ENCODE data around the gene PNPLA5. TPM values are rescaled to one million over a fixed set of nuclear protein-coding genes. Genes with fewer than 3 reads are reported as not detected.
A peak's percentile ranks its signal among the peaks of the same experiment; 100 is the strongest.
"Not testable (repeated sequence)": the region's sequence is repeated elsewhere in the genome, so short reads cannot be mapped to it uniquely, and the experiment has no call there.

PNPLA5 gene
- total RNA-seq, 1 experiment from 2014 or later = not detected

- DNase-seq (ENCODE audit: low read depth) = no peak
Observed at GRCh38 chr22:43881091-43882061, 10.4 kb downstream of the PNPLA5 start.

- DNase-seq (ENCODE audit: low read depth) = no peak
Observed at GRCh38 chr22:43880541-43880991, 11.2 kb downstream of the PNPLA5 start.

- DNase-seq (ENCODE audit: low read depth) = no peak
Observed at GRCh38 chr22:43879901-43880540, 11.8 kb downstream of the PNPLA5 start.

- DNase-seq (ENCODE audit: low read depth) = no peak
Observed at GRCh38 chr22:43878831-43879550, 12.8 kb downstream of the PNPLA5 start.

- no peak for DNase-seq (ENCODE audit: low read depth)
Observed at GRCh38 chr22:43878079-43878795, 13.6 kb downstream of the PNPLA5 start.

GRCh38 chr22:43876866-43877509 is 14.8 kb downstream of the PNPLA5 start:
- no peak for DNase-seq (ENCODE audit: low read depth)

- DNase-seq (ENCODE audit: low read depth) = no peak
Observed at GRCh38 chr22:43869799-43870198, 22.0 kb downstream of the PNPLA5 start.

GRCh38 chr22:43869001-43869400 is 22.8 kb downstream of the PNPLA5 start:
- not testable (repeated sequence) for DNase-seq (ENCODE audit: low read depth)

- peak; percentile 55 for DNase-seq (ENCODE audit: low read depth)
Observed at GRCh38 chr22:43867839-43868635, 23.8 kb downstream of the PNPLA5 start.

- DNase-seq (ENCODE audit: low read depth) = no peak
Observed at GRCh38 chr22:43862882-43863202, 29.0 kb downstream of the PNPLA5 start.

- no peak for DNase-seq (ENCODE audit: low read depth)
Observed at GRCh38 chr22:43862074-43862881, 29.5 kb downstream of the PNPLA5 start, which contains the start of gene SULT4A1. Gene SULT4A1, minus strand, starts transcription at chr22:43862513. Its CDS starts 131 bp downstream, at chr22:43862382.

GRCh38 chr22:43861529-43861928 is 30.3 kb downstream of the PNPLA5 start:
- DNase-seq (ENCODE audit: low read depth) = no peak

GRCh38 chr22:43860831-43861230 is 31.0 kb downstream of the PNPLA5 start:
- no peak for DNase-seq (ENCODE audit: low read depth)

GRCh38 chr22:43860126-43860525 is 31.7 kb downstream of the PNPLA5 start:
- no peak for DNase-seq (ENCODE audit: low read depth)

GRCh38 chr22:43859621-43860020 is 32.2 kb downstream of the PNPLA5 start:
- no peak for DNase-seq (ENCODE audit: low read depth)

- no peak for DNase-seq (ENCODE audit: low read depth)
Observed at GRCh38 chr22:43859176-43859575, 32.6 kb downstream of the PNPLA5 start.

GRCh38 chr22:43858156-43858895 is 33.5 kb downstream of the PNPLA5 start:
- no peak for DNase-seq (ENCODE audit: low read depth)

- no peak for DNase-seq (ENCODE audit: low read depth)
Observed at GRCh38 chr22:43857367-43857766, 34.4 kb downstream of the PNPLA5 start.

- no peak for DNase-seq (ENCODE audit: low read depth)
Observed at GRCh38 chr22:43855431-43855830, 36.4 kb downstream of the PNPLA5 start.
